HEK293T (cell line): ENCODE measurements around the gene THSD7A.

Experiments used
- ARNT ChIP-seq: fragments of 450-650 bp; IDR thresholded peaks from 2 replicates; pipeline ENCODE4 v1.6.1; 2017; ENCODE audit warnings: mild to moderate bottlenecking
- CTBP1 ChIP-seq: fragments of 450-650 bp; IDR thresholded peaks from 2 replicates; pipeline ENCODE4 v1.6.1; 2016; ENCODE audit warnings: borderline replicate concordance
- FOXK2 ChIP-seq: fragments of 450-650 bp; IDR thresholded peaks from 2 replicates; pipeline ENCODE4 v1.6.1; 2016; ENCODE audit warnings: mild to moderate bottlenecking
- FOXM1 ChIP-seq: fragments of 450-650 bp; IDR thresholded peaks from 2 replicates; pipeline ENCODE4 v1.6.1; 2017; ENCODE audit warnings: mild to moderate bottlenecking, borderline replicate concordance
- L3MBTL2 ChIP-seq: fragments of 450-650 bp; conservative IDR thresholded peaks from 2 replicates; pipeline ENCODE4 v1.6.1; 2016; ENCODE audit warnings: mild to moderate bottlenecking
- TARDBP ChIP-seq: fragments of 450-650 bp; IDR thresholded peaks from 2 replicates; pipeline ENCODE4 v1.6.1; 2016

DNA sequence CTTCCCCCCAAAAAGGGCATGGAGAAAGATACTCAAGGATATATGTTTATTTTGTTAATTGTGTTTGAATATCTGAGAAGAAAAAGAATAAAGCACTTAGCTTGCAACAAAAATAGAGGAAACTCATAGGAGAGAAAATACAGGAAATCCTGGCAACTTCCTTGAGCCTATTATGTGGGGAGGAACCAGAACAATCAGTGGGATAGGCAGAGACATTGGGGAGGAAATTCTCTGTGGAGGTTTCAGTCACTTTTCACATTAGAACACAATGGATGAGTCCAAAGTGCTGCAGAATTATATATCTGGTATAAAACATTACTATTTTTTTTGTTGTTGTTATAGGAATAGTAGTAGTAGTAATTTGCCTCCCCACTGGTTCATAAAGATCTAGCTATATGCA is 240.1 kb downstream of the THSD7A start:
- TF ChIP-seq FOXK2 (no peak), ARNT (no peak), TARDBP (no peak), FOXM1 (no peak), CTBP1 (no peak), L3MBTL2 (no peak)
